GM12865 (cell line): ENCODE results near the gene THBS1.

ENCODE experiments used
- DNase-seq: peaks from one replicate; pipeline ENCODE4 v3.0.0; 2010; ENCODE audit warnings: low read depth
- H3K4me3 ChIP-seq: 2 replicates; pipeline ENCODE4 v1.5.1; 2011; ENCODE audit warnings: mild to moderate bottlenecking, low read depth, low read length, control low read depth
- CTCF ChIP-seq: IDR thresholded peaks from 2 replicates; pipeline ENCODE4 v1.5.1; 2011; ENCODE audit warnings: low read length, control low read depth, low read depth, inconsistent platforms; ENCODE audit not compliant: insufficient read depth; ENCODE audit errors: missing control alignments

THBS1 gene

GRCh38 chr15:39597336-39597735 lies 16.5 kb downstream of the THBS1 start:
- no peak for TF ChIP-seq CTCF
- no peak for DNase-seq

DNA sequence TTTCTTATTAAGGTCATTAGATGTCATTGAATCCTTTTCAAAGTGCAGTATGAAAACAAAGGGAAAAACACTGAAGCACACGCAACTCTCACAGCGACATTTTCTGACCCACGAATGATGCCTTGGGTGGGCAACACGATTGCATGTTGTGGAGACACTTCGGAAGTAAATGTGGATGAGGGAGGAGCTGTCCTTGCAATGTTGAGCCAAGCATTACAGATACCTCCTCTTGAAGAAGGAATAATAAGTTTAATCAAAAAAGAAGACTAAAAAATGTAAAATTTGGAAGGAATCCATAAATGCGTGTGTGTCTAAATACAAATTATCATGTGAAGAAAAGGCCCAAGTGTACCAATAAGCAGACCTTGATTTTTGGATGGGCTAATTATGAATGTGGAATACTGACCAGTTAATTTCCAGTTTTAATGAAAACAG lies 16.9 kb downstream of the THBS1 start:
- no peak for DNase-seq
- TF ChIP-seq CTCF: no peak
- H3K4me3 ChIP-seq: no peak overlapping the region

More at GRCh38 chr15:39597336-39597735, 16.5 kb downstream of the THBS1 start:
- no peak overlapping the region for H3K4me3 ChIP-seq

- no peak for DNase-seq
- H3K4me3 ChIP-seq: no peak overlapping the region
- TF ChIP-seq CTCF: no peak
Observed at GRCh38 chr15:39598186-39598850, 17.4 kb downstream of the THBS1 start.

DNA sequence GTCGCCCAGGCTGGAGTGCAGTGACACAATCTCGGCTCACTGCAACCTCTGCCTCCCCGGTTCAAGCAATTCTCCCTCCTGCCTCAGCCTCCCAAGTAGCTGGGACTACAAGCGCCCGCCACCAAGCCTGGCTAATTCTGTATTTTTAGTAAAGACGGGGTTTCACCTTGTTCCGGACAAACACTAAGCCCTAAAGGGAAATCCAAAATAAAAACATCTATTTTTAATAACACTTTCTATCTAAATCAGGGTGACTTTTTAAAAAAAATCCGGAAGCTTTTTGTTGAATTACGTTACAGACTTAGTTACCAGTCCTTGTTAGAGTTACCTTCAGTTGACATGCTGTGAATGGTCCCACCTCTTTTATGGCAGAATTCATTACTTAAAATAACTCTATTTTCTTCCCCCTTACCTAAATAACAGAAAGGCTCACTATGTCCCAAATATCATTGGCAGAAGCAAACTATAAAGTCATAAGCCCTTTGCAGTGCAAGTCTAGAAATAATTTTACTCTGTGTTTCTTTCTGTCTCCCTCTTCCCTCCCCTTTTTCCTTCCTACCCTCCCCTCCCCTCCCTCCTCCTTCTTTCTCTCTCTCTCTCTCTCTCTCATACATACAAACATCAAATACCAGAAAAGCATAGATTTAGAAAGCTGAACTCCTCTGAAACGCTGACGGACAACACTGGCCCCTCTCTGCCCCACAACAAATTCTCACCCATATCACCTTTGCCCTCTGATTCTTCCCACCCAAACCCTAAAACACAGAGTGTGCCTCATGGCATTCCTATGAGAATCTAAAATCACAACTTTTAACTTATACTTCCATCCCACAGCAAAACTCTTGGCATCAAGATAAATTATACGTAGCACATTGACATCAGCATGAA lies 18.3 kb downstream of the THBS1 start:
- DNase-seq: no peak
- H3K4me3 ChIP-seq: no peak overlapping the region

GRCh38 chr15:39599871-39600270 lies 19.0 kb downstream of the THBS1 start:
- DNase-seq: no peak
- TF ChIP-seq CTCF: no peak
- no peak overlapping the region for H3K4me3 ChIP-seq

More for the DNA sequence above, 18.3 kb downstream of the THBS1 start:
- TF ChIP-seq CTCF: no peak

DNA sequence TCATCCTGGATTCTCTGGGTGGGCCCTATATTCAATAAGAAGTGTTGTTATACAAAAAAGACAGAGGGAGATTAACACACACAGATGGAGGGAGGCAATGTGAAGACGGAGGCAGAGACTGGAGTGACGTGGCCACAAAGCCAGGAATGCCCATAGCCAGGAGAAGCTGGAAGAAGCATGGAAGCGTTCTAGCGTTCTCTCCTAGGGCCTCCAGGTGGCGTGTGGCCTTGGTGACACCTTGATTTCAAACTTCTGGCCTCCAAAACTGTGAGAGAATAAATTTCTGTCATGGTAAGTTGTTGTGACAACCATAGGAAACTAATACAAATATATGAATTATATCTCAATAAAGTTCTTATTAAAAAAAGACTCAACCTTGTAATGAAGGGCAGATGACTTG lies 21.3 kb downstream of the THBS1 start:
- TF ChIP-seq CTCF: peak; percentile 4
- DNase-seq: no peak
- H3K4me3 ChIP-seq: no peak overlapping the region
